Hematopoietic multipotent progenitor cell treated with erythropoietin and hydrocortisone succinate and interleukin-3 and kit ligand, for 15 days (in vitro differentiated cells): Measurements from ENCODE around the gene THTPA.
A peak's percentile ranks its signal among the peaks of the same experiment; 100 is the strongest.
"Not testable (repeated sequence)": the region's sequence is repeated elsewhere in the genome, so short reads cannot be mapped to it uniquely, and the experiment has no call there.

Source experiments
- DNase-seq: peaks from one replicate; pipeline ENCODE4 v3.0.0-alpha.2; 2015; ENCODE audit warnings: low spot score

Gene THTPA

GRCh38 chr14:23583761-23584526 is 27.9 kb downstream of the THTPA start:
- not testable (repeated sequence) for DNase-seq

GRCh38 chr14:23584527-23585203 is 28.6 kb downstream of the THTPA start:
- DNase-seq = not testable (repeated sequence)

GRCh38 chr14:23588884-23589598 is 33.0 kb downstream of the THTPA start:
- DNase-seq = peak; percentile 39

GRCh38 chr14:23589606-23590005 is 33.5 kb downstream of the THTPA start:
- DNase-seq = no peak

- DNase-seq = no peak
Observed at GRCh38 chr14:23590198-23590597, 34.1 kb downstream of the THTPA start.

GRCh38 chr14:23594191-23594590 is 38.1 kb downstream of the THTPA start:
- DNase-seq = not testable (repeated sequence)

- DNase-seq = no peak
Observed at GRCh38 chr14:23600322-23600707, 44.2 kb downstream of the THTPA start.

GRCh38 chr14:23600806-23601205 is 44.7 kb downstream of the THTPA start:
- DNase-seq = no peak

GRCh38 chr14:23601424-23601823 is 45.4 kb downstream of the THTPA start:
- no peak for DNase-seq

- no peak for DNase-seq
Observed at GRCh38 chr14:23601845-23602180, 45.7 kb downstream of the THTPA start.

GRCh38 chr14:23602181-23603095 is 46.4 kb downstream of the THTPA start:
- no peak for DNase-seq

- DNase-seq = no peak
Observed at GRCh38 chr14:23603103-23603502, 47.0 kb downstream of the THTPA start.

- DNase-seq = no peak
Observed at GRCh38 chr14:23604148-23604547, 48.1 kb downstream of the THTPA start.

- no peak for DNase-seq
Observed at GRCh38 chr14:23604675-23605170, 48.7 kb downstream of the THTPA start.

GRCh38 chr14:23605931-23606585 is 50.0 kb downstream of the THTPA start:
- no peak for DNase-seq

GRCh38 chr14:23608454-23608853 is 52.4 kb downstream of the THTPA start:
- no peak for DNase-seq

GRCh38 chr14:23609001-23609400 is 52.9 kb downstream of the THTPA start:
- DNase-seq = no peak

GRCh38 chr14:23609411-23610089 is 53.5 kb downstream of the THTPA start:
- not testable (repeated sequence) for DNase-seq
